Keratinocyte (primary cell): Measurements from ENCODE around the gene SCRN1. TPM values are rescaled to one million over a fixed set of nuclear protein-coding genes. Genes with fewer than 3 reads are reported as not detected.

Source experiments
- DNase-seq: peaks from one replicate; pipeline ENCODE4 v3.0.0-alpha.2; 2011; ENCODE audit warnings: low read depth, missing footprints, low spot score
- FAIRE-seq: peaks from 2 replicates; lab custom pipeline; 2011; peaks lifted over from hg19 to GRCh38; lab: Jason Lieb, UNC
- H2AFZ ChIP-seq: 2 replicates; pipeline ENCODE4 v1.6.0; 2012; ENCODE audit warnings: low read length, control low read depth, inconsistent platforms; ENCODE audit not compliant: control insufficient read depth
- H3K27ac ChIP-seq: 2 replicates; pipeline ENCODE4 v1.5.1; 2011; ENCODE audit warnings: low read length; ENCODE audit not compliant: control insufficient read depth, insufficient read depth
- H3K27me3 ChIP-seq: 3 replicates; pipeline ENCODE4 v1.6.0; 2011; ENCODE audit warnings: low read length; ENCODE audit not compliant: control insufficient read depth, insufficient read depth; ENCODE audit errors: extremely low read depth
- H3K36me3 ChIP-seq, 2 experiments: 2 replicates in 1 of 2; 3 replicates in 1 of 2; pipeline ENCODE4 v1.5.1; 2011; ENCODE audit warnings: low read length in 2 of 2, mild to moderate bottlenecking in 1 of 2; ENCODE audit not compliant: control insufficient read depth in 2 of 2, insufficient read depth in 2 of 2; ENCODE audit errors: extremely low read depth in 1 of 2
- H3K4me1 ChIP-seq: 3 replicates; pipeline ENCODE4 v1.5.1; 2011; ENCODE audit warnings: low read length; ENCODE audit not compliant: control insufficient read depth, insufficient read depth; ENCODE audit errors: extremely low read depth
- H3K4me2 ChIP-seq: 3 replicates; pipeline ENCODE4 v1.6.0; 2011; ENCODE audit warnings: low read depth, low read length; ENCODE audit not compliant: control insufficient read depth, insufficient read depth; ENCODE audit errors: extremely low read depth
- H3K4me3 ChIP-seq, 3 experiments: fragments of 200-600 bp in 1 of 3; sonication (generic) in 1 of 3; 2 replicates in 2 of 3; 3 replicates in 1 of 3; pipeline ENCODE4 v1.5.1; 2011 to 2016; ENCODE audit warnings: low read length in 3 of 3, mild to moderate bottlenecking in 3 of 3, control low read depth in 2 of 3, inconsistent platforms in 1 of 3, low read depth in 1 of 3, mixed read lengths in 1 of 3, mixed run types in 1 of 3, moderate library complexity in 1 of 3; ENCODE audit not compliant: control insufficient read depth in 2 of 3, insufficient read depth in 2 of 3; ENCODE audit errors: extremely low read depth in 1 of 3
- H3K79me2 ChIP-seq: 2 replicates; pipeline ENCODE4 v1.6.0; 2012; ENCODE audit warnings: low read length; ENCODE audit not compliant: control insufficient read depth, insufficient read depth
- H3K9ac ChIP-seq: 3 replicates; pipeline ENCODE4 v1.6.0; 2011; ENCODE audit warnings: low read length; ENCODE audit not compliant: control insufficient read depth, insufficient read depth; ENCODE audit errors: extremely low read depth
- H3K9me1 ChIP-seq: 3 replicates; pipeline ENCODE4 v1.6.0; 2011; ENCODE audit warnings: low read length; ENCODE audit not compliant: control insufficient read depth, insufficient read depth; ENCODE audit errors: extremely low read depth
- H3K9me3 ChIP-seq: 2 replicates; pipeline ENCODE4 v1.5.1; 2012; ENCODE audit warnings: low read depth, low read length; ENCODE audit not compliant: control insufficient read depth
- H4K20me1 ChIP-seq: 3 replicates; pipeline ENCODE4 v1.6.0; 2011; ENCODE audit warnings: low read length; ENCODE audit not compliant: control insufficient read depth, insufficient read depth; ENCODE audit errors: extremely low read depth
- EZH2 ChIP-seq: IDR thresholded peaks from one replicate; pipeline ENCODE4 v1.6.1; 2012; ENCODE audit warnings: inconsistent platforms, mild to moderate bottlenecking, low read length, moderate library complexity
- dilution Hi-C: fragments of 300-500 bp; cut with MboI; formaldehyde crosslinking; loops from one replicate; pipeline ENCODE4 v1.7.0; 2020; ENCODE audit warnings: low sequenced_read_pairs; ENCODE audit not compliant: extremely low pct_ligation_motif_present
- polyA plus RNA-seq, 5 experiments: library from polyadenylated mRNA; depleted of rRNA in 3 of 5; stranded (reverse) in 3 of 5; stranded (forward) in 1 of 5; unstranded in 1 of 5; fragments of >200 nt; gene quantifications; 1 replicate in 1 of 5; 2 replicates in 3 of 5; 3 replicates in 1 of 5; pipeline versions ENCODE4 v1.2.1 to v1.2.3, GENCODE V29; 2011 to 2012; ENCODE audit warnings: missing spikeins in 2 of 5, low read depth in 1 of 5, low replicate concordance in 1 of 5
- TF ChIP-seq, protein P1 (sequence below), 3 experiments: IDR thresholded peaks in 1 of 3; conservative IDR thresholded peaks in 1 of 3; optimal IDR thresholded peaks in 1 of 3; 2 replicates in 2 of 3; 3 replicates in 1 of 3; pipeline versions ENCODE3 to v1.5.1; 2011; ENCODE audit warnings: low read length in 3 of 3, mild to moderate bottlenecking in 3 of 3, moderate library complexity in 2 of 3, control low read depth in 1 of 3, inconsistent platforms in 1 of 3; ENCODE audit not compliant: insufficient read depth in 2 of 3; ENCODE audit errors: extremely low read depth in 1 of 3

The SCRN1 gene
- polyA plus RNA-seq, 1 donor (not counting 4 experiments of a cell fraction or from before 2014, with no cell fraction given) = 52.3 TPM

DNA sequence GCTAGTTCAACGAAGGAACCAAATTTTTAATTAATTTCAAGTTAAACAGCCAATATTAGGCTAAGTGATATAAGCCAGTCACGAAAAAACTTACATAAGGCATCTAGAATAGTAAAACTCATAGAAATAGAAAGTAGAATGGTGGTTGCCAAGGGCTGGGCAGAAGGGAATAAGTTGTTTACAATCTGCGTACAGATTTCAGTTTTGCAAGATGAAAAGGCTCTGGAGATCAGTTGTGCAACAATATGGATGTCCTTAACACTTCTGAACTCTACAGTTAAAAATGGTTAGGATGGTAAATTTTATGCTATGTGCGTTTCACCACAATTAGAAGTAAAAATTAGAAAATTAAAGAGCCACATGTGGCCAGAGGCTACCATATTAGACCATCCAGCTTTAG is 13.3 kb downstream of the SCRN1 start:
- Histone ChIP-seq H3K9me3 (no peaks in the 10 kb centered on the region), H3K9me1 (no peaks in the 10 kb centered on the region), H3K4me3 (no peak overlapping the region), H3K4me2 (no peak overlapping the region), H3K4me1 (no peaks in the 10 kb centered on the region), H3K79me2 (peaks cover 71% of the 10 kb centered on the region), H4K20me1 (no peaks in the 10 kb centered on the region), H2AFZ (no peak overlapping the region), H3K27ac (no peak overlapping the region), H3K27me3 (no peaks in the 10 kb centered on the region), H3K36me3 (no peaks in the 10 kb centered on the region), H3K9ac (no peak overlapping the region)
- TF ChIP-seq, protein P1, sequence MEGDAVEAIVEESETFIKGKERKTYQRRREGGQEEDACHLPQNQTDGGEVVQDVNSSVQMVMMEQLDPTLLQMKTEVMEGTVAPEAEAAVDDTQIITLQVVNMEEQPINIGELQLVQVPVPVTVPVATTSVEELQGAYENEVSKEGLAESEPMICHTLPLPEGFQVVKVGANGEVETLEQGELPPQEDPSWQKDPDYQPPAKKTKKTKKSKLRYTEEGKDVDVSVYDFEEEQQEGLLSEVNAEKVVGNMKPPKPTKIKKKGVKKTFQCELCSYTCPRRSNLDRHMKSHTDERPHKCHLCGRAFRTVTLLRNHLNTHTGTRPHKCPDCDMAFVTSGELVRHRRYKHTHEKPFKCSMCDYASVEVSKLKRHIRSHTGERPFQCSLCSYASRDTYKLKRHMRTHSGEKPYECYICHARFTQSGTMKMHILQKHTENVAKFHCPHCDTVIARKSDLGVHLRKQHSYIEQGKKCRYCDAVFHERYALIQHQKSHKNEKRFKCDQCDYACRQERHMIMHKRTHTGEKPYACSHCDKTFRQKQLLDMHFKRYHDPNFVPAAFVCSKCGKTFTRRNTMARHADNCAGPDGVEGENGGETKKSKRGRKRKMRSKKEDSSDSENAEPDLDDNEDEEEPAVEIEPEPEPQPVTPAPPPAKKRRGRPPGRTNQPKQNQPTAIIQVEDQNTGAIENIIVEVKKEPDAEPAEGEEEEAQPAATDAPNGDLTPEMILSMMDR (optimal IDR thresholded peaks at IDR 0.05 in 1 of 3, IDR thresholded peaks at IDR 0.05 in 1 of 3, conservative IDR thresholded peaks at IDR 0.05 in 1 of 3; ENCODE audit: extremely low read depth in 1 of 3, insufficient read depth in 2 of 3, low read length in 3 of 3) = no peak
- no peak for TF ChIP-seq EZH2
- FAIRE-seq (no peak), DNase-seq (no peak)
- dilution Hi-C loops = no loop called here

DNA sequence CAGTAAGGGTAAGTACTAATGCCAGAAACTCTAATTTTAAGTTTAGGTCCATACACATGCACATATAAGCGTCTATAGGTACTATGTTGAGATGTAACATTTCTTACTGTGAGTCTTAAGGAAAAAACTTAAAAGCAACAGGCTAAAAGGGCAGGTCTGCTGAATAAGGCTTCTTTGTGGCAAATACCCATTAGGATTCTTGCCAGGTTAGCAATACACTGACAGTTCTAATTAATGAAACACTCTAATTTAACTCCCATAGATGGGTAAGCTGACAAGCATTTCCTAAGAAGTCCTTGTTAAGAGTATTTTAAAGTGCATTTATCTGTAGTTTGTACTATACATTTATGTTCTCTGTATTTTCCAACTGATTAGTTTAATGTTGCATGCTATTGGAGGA is 14.0 kb downstream of the SCRN1 start:
- no peaks in the 10 kb centered on the region for H3K36me3 ChIP-seq
- no peak for DNase-seq
- no peaks in the 10 kb centered on the region for H4K20me1 ChIP-seq
- peaks cover 72% of the 10 kb centered on the region for H3K79me2 ChIP-seq
- dilution Hi-C loops = no loop called here
- H3K9me1 ChIP-seq = no peaks in the 10 kb centered on the region
- H2AFZ ChIP-seq = no peak overlapping the region
- no peak for TF ChIP-seq EZH2
- TF ChIP-seq, protein P1 (optimal IDR thresholded peaks at IDR 0.05 in 1 of 3, IDR thresholded peaks at IDR 0.05 in 1 of 3, conservative IDR thresholded peaks at IDR 0.05 in 1 of 3; ENCODE audit: extremely low read depth in 1 of 3, insufficient read depth in 2 of 3, low read length in 3 of 3) = no peak
- H3K27ac ChIP-seq = no peak overlapping the region
- H3K4me2 ChIP-seq = no peak overlapping the region
- no peaks in the 10 kb centered on the region for H3K4me1 ChIP-seq
- no peak for FAIRE-seq
- H3K27me3 ChIP-seq = no peaks in the 10 kb centered on the region
- no peaks in the 10 kb centered on the region for H3K9me3 ChIP-seq
- no peak overlapping the region for H3K4me3 ChIP-seq
- H3K9ac ChIP-seq = no peak overlapping the region
